AG08395 (cell line): ENCODE data around the gene CD99L2.
"Not testable (repeated sequence)": the region's sequence is repeated elsewhere in the genome, so short reads cannot be mapped to it uniquely, and the experiment has no call there.

Experiments
- DNase-seq: peaks from one replicate; pipeline ENCODE4 v3.0.0; 2012; ENCODE audit warnings: mixed read lengths, low spot score

Gene CD99L2

GRCh38 chrX:150854856-150855255 is 43.6 kb downstream of the CD99L2 start:
- DNase-seq: no peak

GRCh38 chrX:150849996-150850720 is 48.3 kb downstream of the CD99L2 start:
- no peak for DNase-seq

GRCh38 chrX:150849486-150849885 is 49.0 kb downstream of the CD99L2 start:
- DNase-seq: no peak

- DNase-seq: no peak
Observed at GRCh38 chrX:150848914-150849365, 49.5 kb downstream of the CD99L2 start.

GRCh38 chrX:150847088-150847487 is 51.4 kb downstream of the CD99L2 start:
- no peak for DNase-seq

- DNase-seq: no peak
Observed at GRCh38 chrX:150846130-150846529, 52.3 kb downstream of the CD99L2 start.

- DNase-seq: no peak
Observed at GRCh38 chrX:150845091-150845490, 53.4 kb downstream of the CD99L2 start.

- DNase-seq: no peak
Observed at GRCh38 chrX:150844016-150844415, 54.5 kb downstream of the CD99L2 start.

- no peak for DNase-seq
Observed at GRCh38 chrX:150842198-150842685, 56.2 kb downstream of the CD99L2 start.

- DNase-seq: peak; percentile 40
Observed at GRCh38 chrX:150841456-150842197, 56.8 kb downstream of the CD99L2 start.

GRCh38 chrX:150837845-150838244 is 60.6 kb downstream of the CD99L2 start:
- DNase-seq: no peak

- no peak for DNase-seq
Observed at GRCh38 chrX:150834695-150835094, 63.8 kb downstream of the CD99L2 start.

- DNase-seq: no peak
Observed at GRCh38 chrX:150833454-150834056, 64.9 kb downstream of the CD99L2 start.

- DNase-seq: no peak
Observed at GRCh38 chrX:150831863-150832262, 66.6 kb downstream of the CD99L2 start.

GRCh38 chrX:150828785-150829184 is 69.7 kb downstream of the CD99L2 start:
- no peak for DNase-seq

- not testable (repeated sequence) for DNase-seq
Observed at GRCh38 chrX:150824352-150824751, 74.1 kb downstream of the CD99L2 start.

- DNase-seq: not testable (repeated sequence)
Observed at GRCh38 chrX:150823826-150824225, 74.6 kb downstream of the CD99L2 start.

GRCh38 chrX:150821971-150822370 is 76.5 kb downstream of the CD99L2 start:
- no peak for DNase-seq

- peak; percentile 18 for DNase-seq
Observed at GRCh38 chrX:150813922-150814321, 84.5 kb downstream of the CD99L2 start.

GRCh38 chrX:150806827-150807226 is 91.6 kb downstream of the CD99L2 start:
- DNase-seq: no peak

GRCh38 chrX:150805736-150806135 is 92.7 kb downstream of the CD99L2 start:
- DNase-seq: no peak

- no peak for DNase-seq
Observed at GRCh38 chrX:150792949-150793527, 105.4 kb downstream of the CD99L2 start.
